ENCODE results near the gene SH3BGRL2.

DNA sequence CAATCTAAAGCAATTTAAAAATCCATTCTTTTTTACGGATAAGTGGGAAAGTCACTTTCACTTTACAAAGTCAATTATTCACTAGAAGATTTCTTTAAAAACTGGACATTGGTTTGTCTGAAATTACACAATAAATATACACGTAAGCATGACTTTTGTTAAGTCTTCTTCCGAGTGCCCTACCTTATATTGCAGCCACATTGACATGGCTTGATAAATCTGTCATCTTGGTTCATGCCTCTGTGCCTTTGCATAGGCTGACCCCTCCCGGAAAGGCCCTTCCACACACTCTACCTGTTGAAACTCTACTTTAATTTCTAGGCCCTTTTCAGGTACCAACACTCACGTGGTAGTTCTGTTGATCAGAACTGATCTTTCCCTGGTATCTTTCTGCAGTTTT lies 104.1 kb downstream of the SH3BGRL2 start:
- TF ChIP-seq, protein P1, sequence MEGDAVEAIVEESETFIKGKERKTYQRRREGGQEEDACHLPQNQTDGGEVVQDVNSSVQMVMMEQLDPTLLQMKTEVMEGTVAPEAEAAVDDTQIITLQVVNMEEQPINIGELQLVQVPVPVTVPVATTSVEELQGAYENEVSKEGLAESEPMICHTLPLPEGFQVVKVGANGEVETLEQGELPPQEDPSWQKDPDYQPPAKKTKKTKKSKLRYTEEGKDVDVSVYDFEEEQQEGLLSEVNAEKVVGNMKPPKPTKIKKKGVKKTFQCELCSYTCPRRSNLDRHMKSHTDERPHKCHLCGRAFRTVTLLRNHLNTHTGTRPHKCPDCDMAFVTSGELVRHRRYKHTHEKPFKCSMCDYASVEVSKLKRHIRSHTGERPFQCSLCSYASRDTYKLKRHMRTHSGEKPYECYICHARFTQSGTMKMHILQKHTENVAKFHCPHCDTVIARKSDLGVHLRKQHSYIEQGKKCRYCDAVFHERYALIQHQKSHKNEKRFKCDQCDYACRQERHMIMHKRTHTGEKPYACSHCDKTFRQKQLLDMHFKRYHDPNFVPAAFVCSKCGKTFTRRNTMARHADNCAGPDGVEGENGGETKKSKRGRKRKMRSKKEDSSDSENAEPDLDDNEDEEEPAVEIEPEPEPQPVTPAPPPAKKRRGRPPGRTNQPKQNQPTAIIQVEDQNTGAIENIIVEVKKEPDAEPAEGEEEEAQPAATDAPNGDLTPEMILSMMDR (IDR thresholded peaks at IDR 0.05; ENCODE audit: insufficient read depth, low read length), result no peak
- no peak for TF ChIP-seq POLR2AphosphoS5 (IDR thresholded peaks at IDR 0.05; ENCODE audit: low read depth)
- no peak for TF ChIP-seq GABPA (IDR thresholded peaks at IDR 0.05; ENCODE audit: low read depth)
- TF ChIP-seq, protein P2, sequence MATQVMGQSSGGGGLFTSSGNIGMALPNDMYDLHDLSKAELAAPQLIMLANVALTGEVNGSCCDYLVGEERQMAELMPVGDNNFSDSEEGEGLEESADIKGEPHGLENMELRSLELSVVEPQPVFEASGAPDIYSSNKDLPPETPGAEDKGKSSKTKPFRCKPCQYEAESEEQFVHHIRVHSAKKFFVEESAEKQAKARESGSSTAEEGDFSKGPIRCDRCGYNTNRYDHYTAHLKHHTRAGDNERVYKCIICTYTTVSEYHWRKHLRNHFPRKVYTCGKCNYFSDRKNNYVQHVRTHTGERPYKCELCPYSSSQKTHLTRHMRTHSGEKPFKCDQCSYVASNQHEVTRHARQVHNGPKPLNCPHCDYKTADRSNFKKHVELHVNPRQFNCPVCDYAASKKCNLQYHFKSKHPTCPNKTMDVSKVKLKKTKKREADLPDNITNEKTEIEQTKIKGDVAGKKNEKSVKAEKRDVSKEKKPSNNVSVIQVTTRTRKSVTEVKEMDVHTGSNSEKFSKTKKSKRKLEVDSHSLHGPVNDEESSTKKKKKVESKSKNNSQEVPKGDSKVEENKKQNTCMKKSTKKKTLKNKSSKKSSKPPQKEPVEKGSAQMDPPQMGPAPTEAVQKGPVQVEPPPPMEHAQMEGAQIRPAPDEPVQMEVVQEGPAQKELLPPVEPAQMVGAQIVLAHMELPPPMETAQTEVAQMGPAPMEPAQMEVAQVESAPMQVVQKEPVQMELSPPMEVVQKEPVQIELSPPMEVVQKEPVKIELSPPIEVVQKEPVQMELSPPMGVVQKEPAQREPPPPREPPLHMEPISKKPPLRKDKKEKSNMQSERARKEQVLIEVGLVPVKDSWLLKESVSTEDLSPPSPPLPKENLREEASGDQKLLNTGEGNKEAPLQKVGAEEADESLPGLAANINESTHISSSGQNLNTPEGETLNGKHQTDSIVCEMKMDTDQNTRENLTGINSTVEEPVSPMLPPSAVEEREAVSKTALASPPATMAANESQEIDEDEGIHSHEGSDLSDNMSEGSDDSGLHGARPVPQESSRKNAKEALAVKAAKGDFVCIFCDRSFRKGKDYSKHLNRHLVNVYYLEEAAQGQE (IDR thresholded peaks at IDR 0.05; ENCODE audit: insufficient replicate concordance, low read depth), result no peak
- no peak for TF ChIP-seq SPI1 (IDR thresholded peaks at IDR 0.05; ENCODE audit: borderline replicate concordance, low read depth)
